ENCODE data around the gene ESCO1.

GRCh38 chr18:21496277-21496835 is 104.1 kb downstream of the ESCO1 start:
- no peak for TF ChIP-seq CTCF (IDR thresholded peaks at IDR 0.05)
- no peak for TF ChIP-seq POLR2A (IDR thresholded peaks at IDR 0.05)

Measured in right lobe of liver (tissue), 4 donors.